IPS-18c (cell line): ENCODE measurements around the gene ENTPD3.
A peak's percentile ranks its signal among the peaks of the same experiment; 100 is the strongest.
"Not testable (repeated sequence)": the region's sequence is repeated elsewhere in the genome, so short reads cannot be mapped to it uniquely, and the experiment has no call there.

Experiments
- H3K4me3 ChIP-seq: 2 replicates; pipeline ENCODE4 v1.7.0; 2013; ENCODE audit warnings: low read depth, mild to moderate bottlenecking, low read length, moderate library complexity; ENCODE audit not compliant: insufficient read depth
- H3K9me3 ChIP-seq: one replicate; pipeline ENCODE4 v1.6.1; 2013; ENCODE audit warnings: mild to moderate bottlenecking, low read length, moderate library complexity; ENCODE audit not compliant: control insufficient read depth, insufficient read depth

ENTPD3 gene

DNA sequence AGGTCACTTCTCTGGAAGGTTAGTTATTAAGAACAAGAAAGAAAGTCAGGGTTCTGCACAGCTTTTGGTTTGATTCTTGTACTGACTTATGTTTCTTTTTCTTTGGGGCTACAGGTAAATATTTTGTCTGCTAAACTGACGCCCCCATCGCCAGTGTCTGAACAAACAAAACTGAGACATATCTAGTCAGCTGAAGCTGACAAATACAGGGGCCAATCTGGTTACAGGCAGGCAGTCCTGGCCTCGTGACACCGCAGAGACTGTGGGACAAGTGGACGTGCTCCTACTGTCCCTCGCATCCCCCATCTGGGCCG lies 65.5 kb downstream of the ENTPD3 start:
- Histone ChIP-seq H3K4me3 (peak overlapping the region; percentile 90), H3K9me3 (no peaks in the 10 kb centered on the region)

- Histone ChIP-seq H3K4me3 (peak overlapping the region; percentile 90), H3K9me3 (no peaks in the 10 kb centered on the region)
Observed at GRCh38 chr3:40452876-40453730, 66.1 kb downstream of the ENTPD3 start.

DNA sequence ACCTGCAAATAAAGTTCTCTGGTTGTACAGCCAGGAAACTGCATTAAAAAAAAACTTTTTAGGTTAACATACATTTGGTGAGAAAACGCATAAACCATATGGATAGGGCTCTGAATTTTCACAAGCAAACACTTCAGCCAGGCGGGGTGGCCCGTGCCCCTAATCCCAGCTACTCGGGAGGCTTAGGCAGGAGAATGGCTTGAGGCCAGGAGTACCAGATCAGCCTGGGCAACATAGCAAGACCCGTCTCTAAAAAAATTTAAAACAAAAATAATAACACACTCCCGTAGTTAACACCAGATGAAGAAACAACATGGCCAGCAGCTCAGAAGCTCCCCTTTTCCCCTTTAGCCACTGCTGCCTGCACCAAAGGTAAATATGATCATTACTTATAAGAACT lies 66.9 kb downstream of the ENTPD3 start:
- Histone ChIP-seq H3K4me3 (peak overlapping the region; percentile 63), H3K9me3 (no peaks in the 10 kb centered on the region)

DNA sequence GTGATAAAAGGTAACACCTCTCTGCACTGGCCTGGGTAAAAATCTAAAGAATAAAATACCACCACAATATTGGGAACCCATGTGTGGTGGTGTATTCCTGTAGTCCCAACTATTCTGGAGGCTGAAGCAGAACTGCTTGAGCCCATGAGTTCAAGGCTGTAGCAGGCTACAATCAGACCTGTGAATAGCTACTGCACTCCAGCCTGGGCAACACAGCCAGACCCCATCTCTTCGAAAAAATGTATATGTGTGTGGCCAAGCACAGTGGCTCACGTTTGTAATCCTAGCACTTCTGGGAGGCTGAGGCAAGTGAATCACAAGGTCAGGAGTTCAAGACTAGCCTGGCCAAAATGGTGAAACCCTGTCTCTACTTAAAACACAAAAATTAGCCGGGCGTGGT lies 68.3 kb downstream of the ENTPD3 start:
- H3K9me3 ChIP-seq: no peaks in the 10 kb centered on the region
- H3K4me3 ChIP-seq: no peak overlapping the region

- Histone ChIP-seq H3K9me3 (no peaks in the 10 kb centered on the region), H3K4me3 (peak overlapping the region; percentile 96)
Observed at GRCh38 chr3:40456279-40456939, 69.4 kb downstream of the ENTPD3 start.

GRCh38 chr3:40456940-40457823 lies 70.2 kb downstream of the ENTPD3 start, which contains the start of gene RPL14:
RPL14 (plus strand) TSS chr3:40457339; CDS start chr3:40457472, 133 bp downstream.
- Histone ChIP-seq H3K9me3 (no peaks in the 10 kb centered on the region), H3K4me3 (peak within 1 kb of the TSS; percentile 96)

DNA sequence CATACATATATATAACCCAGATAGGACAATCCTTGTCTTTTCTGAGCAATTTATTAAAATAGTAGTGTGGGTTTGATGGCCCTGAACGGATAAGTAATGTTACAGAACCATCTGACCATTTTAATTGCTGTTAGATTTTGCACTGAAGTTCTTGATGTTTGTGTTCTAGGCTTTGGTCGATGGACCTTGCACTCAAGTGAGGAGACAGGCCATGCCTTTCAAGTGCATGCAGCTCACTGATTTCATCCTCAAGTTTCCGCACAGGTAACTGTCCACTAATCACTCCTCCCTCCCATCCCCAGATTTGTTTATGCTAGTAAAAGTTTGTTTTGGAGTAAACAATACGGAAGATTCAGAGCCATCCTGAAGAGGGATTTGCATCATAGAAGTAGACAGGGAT lies 71.5 kb downstream of the ENTPD3 start:
- H3K9me3 ChIP-seq: no peaks in the 10 kb centered on the region
- peak overlapping the region; percentile 96; the same call in 1 of the 2 replicates for H3K4me3 ChIP-seq

DNA sequence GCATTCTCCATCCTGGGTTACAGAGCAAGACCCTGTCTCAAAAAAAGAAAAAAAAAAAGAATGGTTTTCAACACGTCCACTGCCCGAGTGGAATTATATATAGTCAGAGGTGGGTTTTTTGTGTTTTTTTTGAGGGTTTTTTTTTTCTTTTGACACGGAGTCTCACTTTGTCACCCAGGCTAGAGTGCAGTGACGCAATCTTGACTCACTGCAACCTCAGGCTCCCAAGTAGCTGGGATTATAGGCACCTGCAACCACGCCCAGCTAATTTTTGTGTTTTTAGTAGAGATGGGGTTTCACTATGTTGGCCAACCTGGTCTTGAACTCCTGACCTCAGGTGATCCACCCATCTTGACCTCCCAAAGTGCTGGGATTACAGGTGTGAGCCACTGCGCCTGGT lies 73.5 kb downstream of the ENTPD3 start:
- H3K4me3 ChIP-seq, H3K9me3 ChIP-seq: not testable (repeated sequence)

- H3K9me3 ChIP-seq: no peaks in the 10 kb centered on the region
- H3K4me3 ChIP-seq: no peak overlapping the region
Observed at GRCh38 chr3:40461161-40461560, 74.2 kb downstream of the ENTPD3 start.

GRCh38 chr3:40462838-40463237 lies 75.9 kb downstream of the ENTPD3 start:
- not testable (repeated sequence) for H3K9me3 ChIP-seq, H3K4me3 ChIP-seq

GRCh38 chr3:40463579-40463978 lies 76.6 kb downstream of the ENTPD3 start:
- H3K9me3 ChIP-seq: no peaks in the 10 kb centered on the region
- no peak overlapping the region for H3K4me3 ChIP-seq

DNA sequence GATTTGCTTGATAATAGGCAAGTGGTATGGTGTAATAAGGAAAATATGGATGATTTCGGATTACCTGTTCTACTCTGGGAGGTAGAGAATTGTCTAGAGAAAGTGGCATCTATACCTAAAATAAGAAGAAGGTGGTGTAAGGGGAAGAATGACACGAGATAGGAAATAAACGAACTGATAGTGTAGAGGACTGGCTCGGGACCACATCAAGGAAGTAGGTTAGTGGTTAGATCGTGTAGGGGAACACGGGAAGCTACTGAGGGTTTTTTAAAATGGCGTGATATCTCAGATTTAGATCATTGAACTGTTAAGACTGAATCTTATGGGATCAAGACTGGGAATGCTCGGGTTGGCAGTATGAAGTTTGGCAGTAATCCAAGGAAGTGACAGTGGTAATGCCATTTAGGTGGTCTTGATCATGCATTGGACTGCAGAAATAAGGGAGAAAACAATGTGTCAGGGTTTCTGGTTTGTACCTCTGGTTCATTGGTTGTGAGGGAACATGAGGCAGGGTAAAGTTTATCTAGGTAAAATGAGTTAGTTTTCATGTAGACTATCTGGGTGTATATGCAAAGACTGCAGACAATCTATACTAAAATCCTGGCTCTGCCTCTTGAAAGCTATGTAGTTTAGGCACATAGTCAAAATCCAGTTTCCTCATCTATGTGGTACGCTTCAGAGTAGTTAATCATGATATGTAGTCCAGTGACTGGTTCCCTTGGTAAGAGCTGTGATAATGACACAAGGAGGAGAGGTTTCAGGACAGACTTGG lies 77.5 kb downstream of the ENTPD3 start:
- Histone ChIP-seq H3K9me3 (no peaks in the 10 kb centered on the region), H3K4me3 (no peak overlapping the region)

- no peaks in the 10 kb centered on the region for H3K9me3 ChIP-seq
- H3K4me3 ChIP-seq: no peak overlapping the region
Observed at GRCh38 chr3:40465111-40465407, 78.1 kb downstream of the ENTPD3 start.

- Histone ChIP-seq H3K9me3 (no peaks in the 10 kb centered on the region), H3K4me3 (no peak overlapping the region)
Observed at GRCh38 chr3:40465456-40465855, 78.5 kb downstream of the ENTPD3 start.

- no peak overlapping the region for H3K4me3 ChIP-seq
Observed at GRCh38 chr3:40468018-40468417, 81.0 kb downstream of the ENTPD3 start.

GRCh38 chr3:40470701-40471100 lies 83.7 kb downstream of the ENTPD3 start:
- no peak overlapping the region for H3K4me3 ChIP-seq
- no peaks in the 10 kb centered on the region for H3K9me3 ChIP-seq

More at GRCh38 chr3:40468018-40468417, 81.0 kb downstream of the ENTPD3 start:
- H3K9me3 ChIP-seq: no peaks in the 10 kb centered on the region
